NCI-H1930 (cell line): ENCODE results near the gene ACTR10.

Source experiments
- DNase-seq, 2 experiments: peaks; one replicate each; lab custom pipeline; 2025; lab: John Stamatoyannopoulos, UW

ACTR10 gene

GRCh38 chr14:58199726-58200479 lies at the start of gene ACTR10:
ACTR10 (plus strand) TSS chr14:58200149; CDS start chr14:58200218, 69 bp downstream.
- peak; percentile 71 to 80 for DNase-seq

DNA sequence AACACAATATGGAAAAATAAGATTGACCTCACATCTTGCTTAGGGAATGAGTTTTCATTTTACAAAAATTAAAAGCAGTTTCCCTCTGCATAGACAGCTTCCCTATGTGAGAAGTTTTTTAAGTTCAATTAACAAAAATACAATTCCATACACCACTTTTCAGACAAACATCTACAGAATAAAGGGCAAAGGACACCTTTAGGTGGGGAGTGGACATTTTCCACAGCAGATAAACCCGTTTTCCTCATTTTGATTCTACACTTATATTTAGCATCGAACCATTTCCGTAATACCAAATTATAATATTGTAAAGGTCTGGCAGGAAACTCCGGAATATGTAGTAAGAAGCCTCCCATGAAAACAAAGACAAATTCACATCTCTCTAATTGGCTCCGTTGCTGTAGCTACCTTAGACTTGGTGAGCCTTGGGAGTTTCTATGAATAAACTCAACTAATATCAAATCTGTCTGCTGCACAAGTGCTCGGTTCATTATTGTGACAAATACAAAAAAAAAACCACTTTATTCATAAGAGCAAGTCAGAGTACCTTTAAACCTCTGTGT lies 49.6 kb upstream of the ACTR10 start:
- DNase-seq = no peak

DNA sequence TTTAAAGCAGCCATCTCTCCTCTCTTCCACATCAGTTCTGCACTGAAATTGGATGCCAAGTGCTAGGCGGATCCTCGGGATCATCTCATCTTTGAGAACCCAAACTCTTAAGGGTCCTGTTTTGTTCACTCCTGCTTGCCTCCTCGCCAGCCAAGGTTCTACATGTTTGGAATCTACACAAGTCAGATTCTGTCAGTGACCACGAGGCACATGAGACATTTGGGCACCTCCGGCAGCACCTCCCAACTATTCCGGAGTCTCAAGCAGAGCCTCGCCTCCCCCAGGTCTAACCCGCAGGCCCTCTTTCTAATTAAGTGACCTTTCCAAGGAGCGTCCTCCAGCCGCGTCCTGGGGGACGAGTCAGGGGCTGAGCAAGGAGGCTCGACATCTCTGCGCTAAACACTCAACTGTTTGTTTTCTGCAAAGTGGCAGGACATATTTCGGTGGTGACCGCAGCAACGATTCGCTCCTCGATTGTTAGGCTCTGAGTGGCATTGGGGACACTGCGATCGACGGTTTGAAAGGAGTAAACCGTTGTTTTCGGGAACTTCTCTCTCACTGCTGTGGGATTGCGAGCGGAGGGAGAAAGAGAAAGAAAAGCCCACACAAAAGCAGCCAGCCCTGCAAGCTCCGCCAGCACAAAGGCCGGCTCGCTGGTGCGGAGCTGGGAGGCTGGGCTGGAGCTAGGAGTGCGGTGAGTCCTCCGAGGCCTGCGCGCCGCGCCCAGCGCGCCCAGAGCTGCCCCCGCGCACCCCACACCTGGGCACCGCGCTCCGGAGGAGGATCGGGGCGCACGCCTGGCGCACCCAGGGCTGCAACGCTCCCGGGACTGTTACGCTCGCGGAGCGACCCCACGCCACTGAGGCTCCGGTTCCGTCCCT lies 48.6 kb upstream of the ACTR10 start:
- DNase-seq = no peak

GRCh38 chr14:58152014-58152857 lies 47.7 kb upstream of the ACTR10 start, which contains the start of gene ARMH4:
ARMH4 (minus strand) TSS chr14:58152213; CDS start chr14:58139358, 12,855 bp downstream.
- DNase-seq = peak; percentile 70 to 88

GRCh38 chr14:58160561-58160960 lies 39.4 kb upstream of the ACTR10 start:
- no peak for DNase-seq

GRCh38 chr14:58166005-58166983 lies 33.7 kb upstream of the ACTR10 start:
- peak; percentile 23 to 72 for DNase-seq

GRCh38 chr14:58167057-58167456 lies 32.9 kb upstream of the ACTR10 start:
- DNase-seq = no peak

- DNase-seq = no peak
Measured at GRCh38 chr14:58167891-58168290, 32.1 kb upstream of the ACTR10 start.

- peak; percentile 17 to 46 for DNase-seq
Measured at GRCh38 chr14:58171090-58171489, 28.9 kb upstream of the ACTR10 start.

- no peak for DNase-seq
Measured at GRCh38 chr14:58177125-58177524, 22.8 kb upstream of the ACTR10 start.

GRCh38 chr14:58189176-58189575 lies 10.8 kb upstream of the ACTR10 start:
- no peak for DNase-seq

DNA sequence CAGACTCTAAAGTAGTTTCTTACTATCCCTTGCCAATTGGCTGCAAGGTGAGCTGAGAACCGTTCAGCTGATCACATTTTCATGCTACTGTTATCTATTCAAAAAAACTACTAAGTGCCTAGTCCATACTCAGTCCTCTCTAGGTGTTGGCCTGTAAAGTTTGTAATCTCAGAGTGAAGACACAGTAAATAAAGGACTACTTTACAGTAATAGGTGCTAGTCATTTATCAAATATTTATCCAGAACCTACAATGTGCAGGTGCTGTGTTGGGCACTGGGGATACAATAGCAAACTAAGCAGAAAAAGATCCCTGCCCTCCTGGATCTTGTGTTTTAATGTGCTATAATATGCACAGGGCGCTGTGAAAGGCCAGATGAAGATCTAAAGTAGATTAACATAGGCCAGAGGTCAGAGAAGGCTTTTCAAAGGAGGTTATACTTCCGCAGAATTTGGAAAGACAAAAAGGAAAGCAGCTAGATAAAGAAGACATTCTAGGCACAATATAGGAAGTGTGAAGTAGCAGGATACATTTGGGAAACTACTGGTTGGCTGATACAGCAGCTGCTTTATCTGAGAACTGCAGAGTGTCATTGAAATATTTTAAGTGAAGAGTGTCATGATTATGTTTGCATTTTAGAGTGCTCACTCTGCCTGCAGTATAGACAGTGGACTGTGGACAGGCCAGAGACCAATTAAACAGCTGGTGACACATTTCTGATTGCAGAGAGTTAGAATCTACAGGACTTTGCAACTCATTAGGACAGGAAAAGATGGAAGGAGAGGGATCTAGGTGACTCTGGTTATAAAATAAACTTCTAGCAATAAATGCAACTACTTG lies 8.0 kb upstream of the ACTR10 start:
- DNase-seq = no peak

- DNase-seq = no peak
Measured at GRCh38 chr14:58193542-58193941, 6.4 kb upstream of the ACTR10 start.

GRCh38 chr14:58196198-58196597 lies 3.8 kb upstream of the ACTR10 start:
- DNase-seq = no peak

DNA sequence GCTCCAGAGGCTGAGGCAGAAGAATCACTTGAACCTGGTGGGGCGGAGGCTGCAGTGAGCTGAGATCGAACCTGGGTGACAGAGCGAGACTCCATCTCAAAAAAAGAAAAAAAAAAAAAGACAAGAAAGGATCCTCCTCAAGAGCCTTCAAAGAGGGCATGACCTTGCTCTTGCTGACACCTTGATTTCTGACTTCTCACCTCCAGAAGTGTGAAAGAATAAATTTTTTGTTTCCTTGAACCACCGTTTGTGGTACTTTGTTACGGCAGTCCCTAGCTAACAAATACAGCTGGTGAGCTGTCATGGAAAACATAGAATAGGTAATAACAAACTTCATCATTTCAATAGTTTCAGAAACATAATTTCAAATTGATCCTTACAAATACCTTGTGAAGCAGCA lies 1.9 kb upstream of the ACTR10 start:
- DNase-seq = no peak

DNA sequence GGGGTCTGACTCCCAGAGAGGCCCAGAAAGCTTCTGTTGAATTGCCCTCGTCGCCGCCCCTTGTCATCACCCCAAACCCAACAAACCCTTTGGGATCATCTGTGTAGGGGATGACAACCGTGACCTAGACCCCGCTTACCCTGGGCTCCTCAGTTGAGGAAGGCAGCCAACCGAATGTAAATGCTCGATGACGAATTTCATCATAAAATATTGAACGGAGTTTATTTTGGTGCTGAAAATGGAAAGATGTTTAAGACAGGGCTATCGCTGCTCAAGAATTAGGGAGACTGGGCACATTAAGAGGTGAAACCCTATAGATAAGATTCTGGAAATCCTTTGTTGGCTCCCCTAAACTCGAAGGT lies 512 bp downstream of the ACTR10 start:
- DNase-seq = no peak

DNA sequence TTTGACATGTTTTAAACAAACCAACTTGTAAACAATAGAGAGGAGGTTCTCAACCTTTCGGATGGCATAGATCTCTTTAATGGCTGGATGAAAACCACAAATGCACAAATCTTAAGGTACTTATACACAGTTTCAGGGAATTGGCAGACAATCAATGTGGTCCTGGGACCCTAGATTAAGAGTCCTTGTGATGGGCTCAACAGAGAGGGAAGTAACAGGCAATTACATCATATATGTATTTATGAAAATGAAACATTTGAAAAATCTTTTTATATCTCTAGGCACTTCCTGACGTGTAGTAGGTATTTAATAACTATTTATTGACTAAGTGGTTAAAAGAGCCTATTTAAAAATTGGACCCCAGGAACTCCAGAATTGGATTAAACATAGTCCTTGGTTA lies 897 bp downstream of the ACTR10 start:
- DNase-seq = no peak

- no peak for DNase-seq
Measured at GRCh38 chr14:58213176-58213575, 13.2 kb downstream of the ACTR10 start.

DNA sequence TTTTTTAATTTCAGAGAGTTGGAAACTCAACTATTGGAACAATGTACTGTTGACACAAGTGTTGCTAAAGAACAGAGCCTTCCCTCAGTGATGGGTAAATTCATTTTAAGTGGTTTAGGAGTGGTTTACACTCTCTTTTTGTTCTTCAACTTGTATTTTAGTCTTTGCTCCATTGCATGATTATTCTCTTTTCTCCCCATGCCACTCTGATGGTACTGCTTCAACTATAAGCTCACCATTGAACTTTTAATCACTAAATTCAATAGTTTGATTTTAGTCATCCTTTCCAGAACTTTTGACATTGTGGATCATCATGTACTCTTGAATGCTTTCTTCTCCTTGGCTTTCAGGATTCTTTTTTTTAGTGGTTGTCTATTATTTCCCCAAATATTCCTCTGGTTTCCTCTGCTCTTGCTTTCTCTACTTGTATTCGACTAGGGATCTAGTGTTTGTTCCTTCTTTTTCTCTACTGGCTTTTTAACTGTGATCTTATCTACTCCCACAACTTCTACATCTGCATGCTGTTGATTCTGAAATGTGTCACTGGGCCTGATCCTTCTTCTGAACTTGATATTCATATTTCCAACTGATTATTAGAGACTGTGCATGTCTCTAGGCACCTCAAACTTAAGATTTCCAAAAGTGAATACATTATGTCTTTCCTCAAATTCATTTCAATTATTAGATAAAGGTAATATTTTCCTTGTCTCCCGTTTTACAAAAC lies 15.4 kb downstream of the ACTR10 start:
- no peak for DNase-seq
